ENCODE data around the gene C2orf68. TPM values are rescaled to one million over a fixed set of nuclear protein-coding genes. Genes with fewer than 3 reads are reported as not detected.

Gene C2orf68
- total and polyA plus RNA-seq, 2 donors (not counting 1 experiment from before 2014, with no cell fraction given): 30.5 to 82.4 TPM

- peaks cover 14% of the 10 kb centered on the region for H4K20me1 ChIP-seq (ENCODE audit: control insufficient read depth, insufficient read depth, low read length, poor library complexity, severe bottlenecking)
- intact Hi-C loops (cut with micrococcal nuclease): no loop called here
- no peak for ATAC-seq (ENCODE audit: low read depth)
- Mint-ChIP-seq H3K4me1 (peaks cover 43% of the 10 kb centered on the region), H3K4me3 (no peak overlapping the region), H3K27me3 (no peaks in the 10 kb centered on the region), H3K27ac (peak overlapping the region; percentile 53), H3K9me3 (ENCODE audit: insufficient read depth) (no peaks in the 10 kb centered on the region)
- no peak overlapping the region for H3K4me2 ChIP-seq (replicated peaks; ENCODE audit: low read depth, low read length, poor library complexity, severe bottlenecking)
- H3K9ac ChIP-seq (ENCODE audit: low read length): no peak overlapping the region
- peaks cover 42% of the 10 kb centered on the region for H3K79me2 ChIP-seq (ENCODE audit: control insufficient read depth, insufficient read depth, low read length)
- WGBS (ENCODE audit: insufficient coverage): 93% methylated on average over 5 of the region's 14 CpGs
- peaks cover 0 to 28% of the 10 kb centered on the region in 2 experiments for H3K36me3 ChIP-seq (replicated peaks in 1 of 2; ENCODE audit: control extremely low read depth in 1 of 2, control insufficient read depth in 1 of 2, extremely low read depth in 1 of 2, insufficient read depth in 2 of 2, low read length in 1 of 2)
- no peak overlapping the region for H3K4me3 ChIP-seq (ENCODE audit: control extremely low read depth in 1 of 5, extremely low read depth in 1 of 5, insufficient read depth in 1 of 5, low read depth in 2 of 5, low read length in 4 of 5)
- no peak overlapping the region for H2AFZ ChIP-seq (ENCODE audit: insufficient read depth, low read depth, low read length, poor library complexity, severe bottlenecking)
- no peak for DNase-seq
- no peaks in the 10 kb centered on the region for H3K27me3 ChIP-seq (replicated peaks in 1 of 4; ENCODE audit: control extremely low read depth in 1 of 4, control insufficient read depth in 3 of 4, insufficient read depth in 4 of 4, low read length in 3 of 4)
- no peaks in the 10 kb centered on the region for H3K9me3 ChIP-seq (ENCODE audit: control extremely low read depth in 1 of 3, control insufficient read depth in 2 of 3, insufficient read depth in 1 of 3, low read length in 2 of 3)
- H3K27ac ChIP-seq (ENCODE audit: low read length in 2 of 2): no peak overlapping the region
- ChIA-PET CTCF (interaction anchor here (1.8 to 1.9 kb wide), 2 partner anchors 8 to 38 kb away, joined by 6 to 7 read pairs; no protein-coding TSS in a partner anchor), POLR2A (no interaction called here)
- TF ChIP-seq CTCF (IDR thresholded peaks at IDR 0.05) (no peak), EZH2 (IDR thresholded peaks at IDR 0.05; ENCODE audit: borderline replicate concordance, insufficient read depth, low read depth, low read length, poor library complexity, severe bottlenecking) (no peak)
- peaks cover 27 to 39% of the 10 kb centered on the region in 2 donors for H3K4me1 ChIP-seq (ENCODE audit: control insufficient read depth in 2 of 2, insufficient read depth in 2 of 2, low read length in 2 of 2)
Observed at GRCh38 chr2:85598594-85599340, 13.1 kb downstream of the C2orf68 start.

- intact Hi-C loops (cut with micrococcal nuclease): no loop called here
- H3K4me3 ChIP-seq (ENCODE audit: control extremely low read depth in 1 of 5, extremely low read depth in 1 of 5, insufficient read depth in 1 of 5, low read depth in 2 of 5, low read length in 4 of 5): no peak overlapping the region
- peaks cover 14% of the 10 kb centered on the region for H4K20me1 ChIP-seq (ENCODE audit: control insufficient read depth, insufficient read depth, low read length, poor library complexity, severe bottlenecking)
- Mint-ChIP-seq H3K27ac (no peak overlapping the region), H3K27me3 (no peaks in the 10 kb centered on the region), H3K4me1 (peaks cover 39% of the 10 kb centered on the region), H3K9me3 (ENCODE audit: insufficient read depth) (no peaks in the 10 kb centered on the region), H3K4me3 (peak overlapping the region; percentile 92)
- no peak overlapping the region for H3K27ac ChIP-seq (ENCODE audit: low read length in 2 of 2)
- WGBS (ENCODE audit: insufficient coverage): 97% methylated on average over 5 of the region's 5 CpGs
- ATAC-seq (ENCODE audit: low read depth): no peak
- DNase-seq: no peak
- H3K4me1 ChIP-seq (ENCODE audit: control insufficient read depth in 2 of 2, insufficient read depth in 2 of 2, low read length in 2 of 2): peaks cover 23 to 31% of the 10 kb centered on the region in 2 donors
- ChIA-PET POLR2A (interaction anchor here (2.9 kb wide), 1 partner anchor 12 kb away, joined by 8 read pairs; the partner anchor contains the start of gene VAMP5), CTCF (interaction anchor here (4.5 kb wide), 1 partner anchor 46 kb away, joined by 21 read pairs; no protein-coding TSS in a partner anchor)
- no peak overlapping the region for H3K4me2 ChIP-seq (replicated peaks; ENCODE audit: low read depth, low read length, poor library complexity, severe bottlenecking)
- no peak overlapping the region for H3K9ac ChIP-seq (ENCODE audit: low read length)
- H2AFZ ChIP-seq (ENCODE audit: insufficient read depth, low read depth, low read length, poor library complexity, severe bottlenecking): no peak overlapping the region
- no peak for TF ChIP-seq EZH2 (IDR thresholded peaks at IDR 0.05; ENCODE audit: borderline replicate concordance, insufficient read depth, low read depth, low read length, poor library complexity, severe bottlenecking)
- TF ChIP-seq CTCF (IDR thresholded peaks at IDR 0.05): no peak
- peaks cover 0 to 28% of the 10 kb centered on the region in 2 experiments for H3K36me3 ChIP-seq (replicated peaks in 1 of 2; ENCODE audit: control extremely low read depth in 1 of 2, control insufficient read depth in 1 of 2, extremely low read depth in 1 of 2, insufficient read depth in 2 of 2, low read length in 1 of 2)
- H3K27me3 ChIP-seq (replicated peaks in 1 of 4; ENCODE audit: control extremely low read depth in 1 of 4, control insufficient read depth in 3 of 4, insufficient read depth in 4 of 4, low read length in 3 of 4): no peaks in the 10 kb centered on the region
- H3K79me2 ChIP-seq (ENCODE audit: control insufficient read depth, insufficient read depth, low read length): peaks cover 36% of the 10 kb centered on the region
- H3K9me3 ChIP-seq (ENCODE audit: control extremely low read depth in 1 of 3, control insufficient read depth in 2 of 3, insufficient read depth in 1 of 3, low read length in 2 of 3): no peaks in the 10 kb centered on the region
Observed at GRCh38 chr2:85597241-85597640, 14.6 kb downstream of the C2orf68 start.

Data from B cell (primary cell).